Urinary bladder (tissue), 4 donors: ENCODE measurements around the gene SERPINI1. TPM values are rescaled to one million over a fixed set of nuclear protein-coding genes. Genes with fewer than 3 reads are reported as not detected.

Experiments
- DNase-seq: peaks from one replicate; pipeline ENCODE4 v3.0.0-alpha.2; 2015; ENCODE audit errors: extremely low spot score
- H3K27ac ChIP-seq: one replicate; pipeline ENCODE4 v1.5.1; 2013; ENCODE audit warnings: low read depth, mild to moderate bottlenecking, moderate library complexity
- H3K36me3 ChIP-seq: one replicate; pipeline ENCODE4 v1.6.1; 2013; ENCODE audit warnings: mild to moderate bottlenecking, moderate library complexity; ENCODE audit not compliant: insufficient read depth
- H3K4me1 ChIP-seq: one replicate; pipeline ENCODE4 v1.6.1; 2013; ENCODE audit warnings: mild to moderate bottlenecking, moderate library complexity; ENCODE audit not compliant: insufficient read depth
- H3K4me3 ChIP-seq: one replicate; pipeline ENCODE4 v1.5.1; 2013; ENCODE audit warnings: low read depth, low read length
- WGBS: extraction: QIAGEN DNeasy Blood & Tissue Kit; methylation state at CpG from one replicate; pipeline ENCODE4 v1.1.7; 2013; 5-methylcytosine and 5-hydroxymethylcytosine counted together
- polyA plus RNA-seq: library from polyadenylated mRNA; stranded (reverse); fragments of 200-250 nt; gene quantifications from one replicate; pipeline ENCODE4 v1.2.3, GENCODE V29; 2013
- total RNA-seq: library from RNA; depleted of rRNA; stranded (reverse); fragments of >200 nt; gene quantifications from one replicate; pipeline ENCODE4 v1.2.3, GENCODE V29; 2014
- donor health status: healthy with polysubstance abuse.
- donor health status: healthy.

SERPINI1 gene
- total and polyA plus RNA-seq, 2 donors: 8.9 to 10.0 TPM

DNA sequence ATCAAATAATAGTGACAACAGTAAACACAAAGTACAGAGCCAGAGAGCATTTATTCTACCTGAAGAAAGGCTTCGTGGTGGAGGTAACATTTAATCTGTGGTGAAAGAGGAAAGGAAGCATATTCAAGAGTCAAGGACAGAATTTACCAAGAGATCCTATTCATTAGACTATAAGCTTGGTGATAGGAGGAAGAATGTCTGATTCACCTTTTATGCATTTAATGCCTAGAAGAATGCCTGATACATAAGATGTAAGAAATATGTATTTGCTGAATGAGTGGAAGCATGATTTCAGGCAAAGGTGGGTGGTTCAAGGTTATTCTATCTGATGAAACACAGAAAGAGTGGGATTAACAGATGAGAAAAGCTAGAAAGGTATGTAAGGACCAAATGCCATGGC, 119.8 kb downstream of the SERPINI1 start:
- WGBS: 59% methylated on average over 1 of the region's 1 CpG
- no peak for DNase-seq
- Histone ChIP-seq H3K4me1 (no peaks in the 10 kb centered on the region), H3K27ac (no peak overlapping the region), H3K4me3 (no peak overlapping the region), H3K36me3 (no peaks in the 10 kb centered on the region)

DNA sequence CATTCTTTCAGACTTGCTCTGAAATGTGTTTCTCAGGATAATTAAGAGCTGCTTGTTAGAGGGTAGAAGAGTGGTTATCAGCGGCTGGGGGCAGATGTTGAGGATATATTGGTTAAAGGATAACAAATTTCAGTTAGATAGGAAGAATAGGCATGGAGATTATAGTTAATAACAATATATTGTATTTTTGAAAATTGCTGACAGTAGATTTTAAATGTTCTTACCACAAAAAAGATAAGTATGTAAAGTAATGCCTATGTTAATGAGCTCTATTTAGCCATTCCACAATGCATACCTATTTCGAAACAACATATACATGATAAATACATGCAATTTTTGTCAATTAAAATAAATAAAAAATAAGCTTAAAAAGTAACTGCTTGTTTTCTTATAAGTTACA, 123.3 kb downstream of the SERPINI1 start:
- 93% methylated on average over 2 of the region's 2 CpGs for WGBS
- H3K27ac ChIP-seq: no peak overlapping the region
- H3K4me3 ChIP-seq: no peak overlapping the region
- no peaks in the 10 kb centered on the region for H3K36me3 ChIP-seq
- no peak for DNase-seq
- no peaks in the 10 kb centered on the region for H3K4me1 ChIP-seq

DNA sequence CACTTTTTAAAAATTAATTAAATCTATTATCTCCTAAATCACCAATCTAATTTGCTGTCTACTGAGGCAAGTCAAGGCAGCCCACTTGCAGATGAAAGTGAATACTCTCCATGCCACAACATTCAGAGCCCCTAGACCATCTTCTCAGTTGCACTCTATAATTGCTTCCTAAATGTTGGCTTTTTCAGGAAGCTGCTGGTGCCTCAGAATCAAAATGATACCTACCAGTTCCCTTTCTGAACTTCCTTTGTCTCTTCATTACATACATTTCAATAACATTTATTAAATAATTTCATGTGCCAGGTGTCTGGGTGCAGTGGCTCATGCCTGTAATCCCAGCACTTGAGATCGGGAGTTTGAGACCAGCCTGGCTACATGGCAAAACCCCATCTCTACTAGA, 124.1 kb downstream of the SERPINI1 start:
- Histone ChIP-seq H3K36me3 (no peaks in the 10 kb centered on the region), H3K4me3 (no peak overlapping the region), H3K27ac (no peak overlapping the region), H3K4me1 (no peaks in the 10 kb centered on the region)
- no peak for DNase-seq
- 83% methylated on average over 1 of the region's 1 CpG for WGBS

DNA sequence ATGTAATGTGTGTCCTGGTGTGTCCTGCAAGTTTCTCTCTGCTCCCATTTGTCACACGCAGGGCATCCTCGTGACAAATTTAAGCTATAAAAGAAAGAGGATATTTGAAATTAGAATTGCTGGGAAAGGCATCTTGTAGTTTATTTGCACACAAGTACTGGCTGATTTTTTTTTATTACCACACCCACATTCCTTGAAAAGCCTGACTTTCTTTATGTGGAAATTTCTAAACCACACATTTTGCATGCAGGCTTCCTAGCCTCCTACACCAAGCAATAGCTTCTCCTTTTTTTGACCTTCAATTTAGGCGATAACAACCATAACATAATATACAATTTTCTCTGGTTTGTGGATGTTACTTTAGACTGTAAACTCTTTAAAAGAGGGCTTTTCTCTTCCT, 126.1 kb downstream of the SERPINI1 start:
- H3K4me3 ChIP-seq: no peak overlapping the region
- 70% methylated on average over 3 of the region's 3 CpGs for WGBS
- no peak for DNase-seq
- no peaks in the 10 kb centered on the region for H3K4me1 ChIP-seq
- no peak overlapping the region for H3K27ac ChIP-seq
- H3K36me3 ChIP-seq: no peaks in the 10 kb centered on the region

DNA sequence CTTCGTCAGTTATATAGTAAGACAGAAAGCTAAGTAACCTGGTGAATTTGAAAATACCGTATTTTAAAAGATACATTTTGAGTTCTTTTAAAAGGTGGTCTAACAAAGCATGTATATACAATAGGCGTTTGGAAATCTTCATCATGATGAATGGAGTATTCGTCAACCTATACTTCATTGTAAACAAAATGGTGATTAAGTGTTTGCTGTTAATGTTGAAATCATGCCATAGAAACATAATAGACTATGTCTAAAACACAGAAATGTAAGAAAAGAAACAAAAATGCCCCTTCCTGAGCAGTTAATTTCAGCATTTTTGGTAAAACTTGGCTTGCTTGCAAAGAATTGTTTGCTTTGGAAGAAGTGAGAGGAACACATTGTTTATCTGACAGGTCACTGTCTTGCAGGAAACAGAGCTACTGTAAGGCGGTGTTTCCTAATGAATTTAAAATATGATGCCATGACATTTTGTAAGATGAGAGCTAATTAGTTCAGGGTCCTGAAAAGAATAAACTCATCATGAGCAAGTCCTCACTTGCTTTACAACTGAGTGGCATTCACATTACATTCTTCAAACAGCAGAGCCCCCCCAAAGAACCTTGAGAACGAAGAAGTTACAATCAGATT, 126.7 kb downstream of the SERPINI1 start:
- Histone ChIP-seq H3K27ac (no peak overlapping the region), H3K4me1 (no peaks in the 10 kb centered on the region), H3K4me3 (no peak overlapping the region), H3K36me3 (no peaks in the 10 kb centered on the region)
- no peak for DNase-seq
- 73% methylated on average over 6 of the region's 6 CpGs for WGBS

DNA sequence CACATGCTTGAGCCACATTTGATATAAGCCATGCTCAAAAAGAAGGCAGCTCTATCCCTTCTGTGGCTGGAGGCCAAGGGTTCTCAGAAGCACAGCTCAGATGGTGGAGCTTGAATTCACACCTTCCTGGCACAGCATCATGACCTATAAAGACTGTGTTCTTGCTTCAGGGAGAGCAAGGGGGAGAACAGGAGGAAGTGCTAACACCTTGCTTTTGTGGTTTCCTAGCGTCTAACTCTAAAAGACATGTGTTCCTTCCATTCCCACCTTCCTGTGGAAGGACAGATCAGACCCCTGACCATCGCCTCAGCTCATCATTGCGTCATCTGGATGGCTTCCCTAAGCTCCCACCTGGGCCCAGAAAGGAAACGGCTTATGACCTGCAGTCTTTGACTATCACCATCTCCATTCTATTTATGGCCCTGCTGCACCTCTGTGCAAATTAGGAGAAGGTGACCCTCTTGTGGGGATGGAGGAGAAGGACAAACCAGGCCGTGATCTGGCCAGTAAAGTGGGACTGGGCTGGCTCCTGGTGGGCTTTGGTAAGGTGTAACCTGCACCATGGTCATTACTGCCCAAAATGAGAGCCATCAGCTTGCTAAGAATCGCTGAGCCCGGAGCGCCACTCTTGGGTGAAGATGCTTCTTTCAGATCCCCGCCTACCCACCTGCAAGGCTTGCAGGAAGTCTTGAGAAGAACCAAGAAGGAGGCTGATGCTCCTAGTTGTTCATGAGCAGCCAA, 128.5 kb downstream of the SERPINI1 start:
- no peaks in the 10 kb centered on the region for H3K36me3 ChIP-seq
- H3K27ac ChIP-seq: no peak overlapping the region
- 95% methylated on average over 9 of the region's 9 CpGs for WGBS
- no peak for DNase-seq
- H3K4me3 ChIP-seq: no peak overlapping the region
- no peaks in the 10 kb centered on the region for H3K4me1 ChIP-seq

DNA sequence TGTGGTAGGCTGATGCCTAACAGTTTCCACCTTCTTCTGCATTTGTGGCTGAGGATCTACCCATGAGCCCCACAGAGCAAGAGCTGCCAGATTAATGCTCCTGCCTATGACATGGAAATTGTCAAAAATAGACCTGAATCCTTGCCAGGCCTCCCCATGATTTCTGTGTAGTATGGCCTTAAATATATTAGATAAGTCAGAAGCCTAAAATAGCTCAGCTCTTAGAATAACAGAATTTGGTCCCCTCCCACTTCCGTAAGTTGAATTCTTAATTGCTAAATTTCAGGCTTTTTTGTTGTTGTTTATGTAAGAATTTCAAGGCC, 129.0 kb downstream of the SERPINI1 start:
- 79% methylated on average over 1 of the region's 1 CpG for WGBS
- no peak overlapping the region for H3K27ac ChIP-seq

DNA sequence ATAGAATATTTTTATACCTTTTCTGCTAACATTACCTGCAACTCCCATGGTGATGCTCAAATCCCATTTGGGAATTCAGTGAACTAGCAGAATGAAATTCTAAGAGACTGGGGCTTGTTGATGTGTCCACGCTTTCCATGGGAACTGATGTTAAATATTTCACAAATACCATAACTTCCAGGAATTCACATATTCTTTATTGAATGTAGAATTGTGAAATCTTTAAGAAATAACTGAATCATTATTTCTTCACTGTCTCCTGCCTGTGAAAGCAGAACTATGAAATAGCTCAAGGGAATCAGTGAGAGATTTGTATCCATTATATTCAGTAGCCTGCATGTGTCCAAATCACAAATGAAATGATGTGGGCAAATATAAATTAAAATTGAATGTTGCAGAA, 130.8 kb downstream of the SERPINI1 start:
- no peaks in the 10 kb centered on the region for H3K4me1 ChIP-seq
- DNase-seq: no peak
- 88% methylated on average over 1 of the region's 1 CpG for WGBS
- H3K36me3 ChIP-seq: no peaks in the 10 kb centered on the region
- no peak overlapping the region for H3K4me3 ChIP-seq
- H3K27ac ChIP-seq: no peak overlapping the region

More for the DNA sequence above, 129.0 kb downstream of the SERPINI1 start:
- no peak for DNase-seq
- Histone ChIP-seq H3K4me3 (no peak overlapping the region), H3K36me3 (no peaks in the 10 kb centered on the region), H3K4me1 (no peaks in the 10 kb centered on the region)

DNA sequence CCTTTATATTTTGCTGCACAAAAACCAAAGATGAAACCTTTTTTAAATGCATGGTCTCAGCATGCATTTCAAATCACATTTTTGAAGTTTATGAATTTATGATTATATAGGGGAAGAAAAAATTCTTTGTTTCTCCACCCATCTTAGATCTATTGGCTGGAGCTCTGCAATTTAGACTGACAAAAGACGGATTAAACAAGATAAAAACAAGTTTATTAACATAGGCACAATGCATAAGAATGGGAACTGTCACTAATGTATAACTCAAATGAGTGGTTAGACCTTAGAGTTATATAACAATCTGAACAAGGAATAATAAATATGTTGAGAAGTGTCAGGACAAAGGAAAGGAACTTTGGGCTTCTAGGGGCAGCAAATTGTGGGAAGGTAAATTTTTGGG, 132.5 kb downstream of the SERPINI1 start:
- DNase-seq: no peak
- Histone ChIP-seq H3K36me3 (no peaks in the 10 kb centered on the region), H3K27ac (no peak overlapping the region), H3K4me3 (no peak overlapping the region), H3K4me1 (no peaks in the 10 kb centered on the region)
- WGBS: 78% methylated on average over 1 of the region's 1 CpG

DNA sequence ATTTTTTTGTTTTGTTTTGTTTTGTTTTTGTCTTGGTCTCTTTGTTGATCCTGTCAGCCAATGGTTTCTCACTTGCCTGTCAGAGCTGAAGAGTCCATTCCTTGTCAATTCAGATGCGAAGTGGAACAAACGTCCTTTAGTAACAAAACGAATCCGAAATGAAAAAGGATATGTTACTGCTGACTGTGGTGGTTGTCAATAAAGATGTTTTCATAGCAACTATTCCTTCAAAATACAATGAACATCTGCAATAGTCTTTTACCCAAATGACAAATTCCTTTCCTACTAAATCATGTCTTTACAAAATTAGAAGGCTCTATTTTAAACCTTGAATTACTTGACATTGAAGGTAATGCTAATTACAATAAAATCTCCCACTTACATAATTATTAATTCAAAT, 134.7 kb downstream of the SERPINI1 start:
- Histone ChIP-seq H3K36me3 (no peaks in the 10 kb centered on the region), H3K4me1 (no peaks in the 10 kb centered on the region), H3K4me3 (no peak overlapping the region), H3K27ac (no peak overlapping the region)
- no peak for DNase-seq
- 79% methylated on average over 4 of the region's 4 CpGs for WGBS

DNA sequence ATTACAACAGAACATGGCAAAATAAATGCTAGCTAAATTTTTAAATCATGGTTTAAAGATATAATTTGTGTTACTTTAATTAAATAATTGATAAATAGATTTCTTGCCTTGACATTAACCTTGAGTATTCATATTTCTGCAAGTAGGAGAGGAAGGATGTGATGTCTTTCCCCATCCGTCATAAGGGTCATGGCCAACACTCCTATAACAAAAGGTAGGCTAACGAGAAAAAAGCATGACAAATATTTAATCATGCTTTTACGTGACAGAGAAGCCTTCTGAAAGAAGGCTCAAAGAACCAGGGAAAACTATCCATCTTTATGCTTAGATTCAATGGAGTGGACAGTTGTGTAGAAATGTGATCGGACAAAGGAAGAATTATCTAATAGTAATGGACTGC, 135.2 kb downstream of the SERPINI1 start:
- Histone ChIP-seq H3K27ac (no peak overlapping the region), H3K36me3 (no peaks in the 10 kb centered on the region), H3K4me1 (no peaks in the 10 kb centered on the region), H3K4me3 (no peak overlapping the region)
- WGBS: 91% methylated on average over 4 of the region's 4 CpGs
- no peak for DNase-seq

DNA sequence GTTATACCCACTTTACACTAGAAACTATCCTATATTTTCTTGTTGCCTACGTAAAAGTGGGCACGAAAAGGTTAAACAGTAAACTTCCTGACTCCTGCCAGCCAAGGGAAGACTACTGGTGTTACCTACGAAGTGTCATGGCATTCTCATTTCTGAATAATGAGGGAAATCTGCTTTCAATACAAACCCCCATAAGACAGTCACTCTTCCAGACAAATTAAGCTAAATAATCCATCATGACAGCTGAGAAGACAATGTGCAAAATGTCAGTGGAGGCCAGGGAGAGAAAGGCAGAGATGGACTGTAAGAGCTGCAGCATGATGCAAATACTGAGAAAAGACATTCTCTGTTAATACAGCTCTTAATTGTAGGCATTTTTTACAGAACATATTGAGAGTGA, 136.5 kb downstream of the SERPINI1 start:
- 76% methylated on average over 3 of the region's 3 CpGs for WGBS
- no peaks in the 10 kb centered on the region for H3K4me1 ChIP-seq
- H3K36me3 ChIP-seq: no peaks in the 10 kb centered on the region
- no peak for DNase-seq
- no peak overlapping the region for H3K27ac ChIP-seq
- H3K4me3 ChIP-seq: no peak overlapping the region

DNA sequence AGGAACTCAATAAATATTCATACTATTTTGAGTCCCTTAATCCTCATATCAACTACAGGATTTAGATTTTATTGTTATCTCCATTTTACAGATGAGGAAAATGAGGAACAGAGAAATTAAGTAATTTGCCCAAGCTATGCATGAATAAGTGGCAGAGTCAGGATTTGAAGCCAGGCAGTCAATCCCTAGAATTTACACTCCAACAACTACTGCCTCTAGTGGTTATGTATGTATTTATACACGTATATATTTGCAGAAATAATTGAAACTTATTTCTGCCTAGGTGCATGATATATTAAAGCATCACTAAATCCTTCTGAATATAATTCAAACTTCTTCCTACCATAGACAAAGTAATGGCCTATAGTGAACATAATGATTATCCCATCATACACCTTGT, 137.4 kb downstream of the SERPINI1 start:
- Histone ChIP-seq H3K36me3 (no peaks in the 10 kb centered on the region), H3K27ac (no peak overlapping the region), H3K4me3 (no peak overlapping the region), H3K4me1 (no peaks in the 10 kb centered on the region)
- 53% methylated on average over 1 of the region's 1 CpG for WGBS
- DNase-seq: no peak

DNA sequence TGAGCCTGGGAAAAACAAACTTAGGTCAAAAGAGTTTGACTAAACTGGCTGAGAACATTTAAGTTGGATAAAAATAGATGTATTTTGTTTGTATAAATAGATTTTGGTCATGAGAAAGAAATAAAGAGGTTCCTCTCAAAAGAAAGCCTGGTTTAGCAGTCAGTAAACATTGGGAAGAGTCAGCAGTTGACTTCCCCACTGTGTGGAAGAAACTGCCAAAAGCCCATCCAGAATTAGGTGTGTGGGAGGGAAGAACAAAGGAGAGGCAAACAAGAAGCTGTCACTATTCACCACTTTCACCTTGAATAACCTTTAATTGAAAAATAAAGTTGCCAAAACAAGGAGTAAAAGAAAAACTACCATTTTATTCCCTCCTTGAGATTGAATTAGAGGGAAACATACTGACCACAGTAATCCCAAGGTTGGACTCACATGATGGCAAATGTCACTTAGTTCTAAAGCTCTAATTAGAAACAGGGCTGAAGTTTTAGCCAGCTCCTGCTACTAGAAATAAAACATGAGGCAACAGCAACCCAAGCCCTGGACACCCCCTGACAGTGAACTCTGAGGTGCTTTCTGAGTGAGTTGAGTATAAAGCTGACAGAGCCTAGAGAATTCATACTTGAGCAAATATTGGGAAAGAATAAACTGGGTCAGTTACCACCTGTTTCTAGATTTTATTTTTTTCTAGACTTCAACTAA, 139.3 kb downstream of the SERPINI1 start:
- H3K4me3 ChIP-seq: no peak overlapping the region
- no peaks in the 10 kb centered on the region for H3K36me3 ChIP-seq
- H3K4me1 ChIP-seq: no peaks in the 10 kb centered on the region
- DNase-seq: no peak
- H3K27ac ChIP-seq: no peak overlapping the region
